NB4 (cell line): ENCODE data around the gene PCBD1.

ENCODE experiments used
- POLR2A ChIP-seq: IDR thresholded peaks from 2 replicates; pipeline ENCODE4 v1.6.1; 2011; ENCODE audit warnings: mild to moderate bottlenecking; ENCODE audit not compliant: insufficient read length; ENCODE audit errors: extremely low read depth
- TF ChIP-seq, protein P1 (sequence below): IDR thresholded peaks from one replicate; pipeline ENCODE4 v1.5.1; 2012; ENCODE audit warnings: low read depth, low read length
- TF ChIP-seq, protein P2 (sequence below): IDR thresholded peaks from 2 replicates; pipeline ENCODE4 v1.6.1; 2011; ENCODE audit warnings: low read depth, low read length

DNA sequence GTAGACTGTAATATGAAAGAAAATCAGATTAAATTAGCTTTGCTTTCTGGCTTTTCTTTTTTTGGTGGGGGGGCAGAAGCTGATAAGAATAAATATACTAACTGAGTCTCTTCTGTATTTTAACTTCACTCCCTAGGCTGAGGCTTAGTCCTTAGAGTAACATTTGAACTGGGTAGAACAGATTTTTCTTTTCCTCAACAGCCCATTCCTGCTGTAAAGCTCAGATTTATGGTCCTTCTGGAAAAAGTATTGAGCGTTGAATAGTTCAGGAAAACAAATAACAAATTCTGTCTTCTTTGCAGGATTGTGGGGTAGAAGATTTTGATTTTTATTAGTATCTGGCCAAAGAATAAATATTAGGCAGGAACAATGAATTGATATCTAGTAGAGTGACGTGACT lies 54.8 kb downstream of the PCBD1 start:
- TF ChIP-seq, protein P1, sequence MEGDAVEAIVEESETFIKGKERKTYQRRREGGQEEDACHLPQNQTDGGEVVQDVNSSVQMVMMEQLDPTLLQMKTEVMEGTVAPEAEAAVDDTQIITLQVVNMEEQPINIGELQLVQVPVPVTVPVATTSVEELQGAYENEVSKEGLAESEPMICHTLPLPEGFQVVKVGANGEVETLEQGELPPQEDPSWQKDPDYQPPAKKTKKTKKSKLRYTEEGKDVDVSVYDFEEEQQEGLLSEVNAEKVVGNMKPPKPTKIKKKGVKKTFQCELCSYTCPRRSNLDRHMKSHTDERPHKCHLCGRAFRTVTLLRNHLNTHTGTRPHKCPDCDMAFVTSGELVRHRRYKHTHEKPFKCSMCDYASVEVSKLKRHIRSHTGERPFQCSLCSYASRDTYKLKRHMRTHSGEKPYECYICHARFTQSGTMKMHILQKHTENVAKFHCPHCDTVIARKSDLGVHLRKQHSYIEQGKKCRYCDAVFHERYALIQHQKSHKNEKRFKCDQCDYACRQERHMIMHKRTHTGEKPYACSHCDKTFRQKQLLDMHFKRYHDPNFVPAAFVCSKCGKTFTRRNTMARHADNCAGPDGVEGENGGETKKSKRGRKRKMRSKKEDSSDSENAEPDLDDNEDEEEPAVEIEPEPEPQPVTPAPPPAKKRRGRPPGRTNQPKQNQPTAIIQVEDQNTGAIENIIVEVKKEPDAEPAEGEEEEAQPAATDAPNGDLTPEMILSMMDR: no peak
- TF ChIP-seq, protein P2, sequence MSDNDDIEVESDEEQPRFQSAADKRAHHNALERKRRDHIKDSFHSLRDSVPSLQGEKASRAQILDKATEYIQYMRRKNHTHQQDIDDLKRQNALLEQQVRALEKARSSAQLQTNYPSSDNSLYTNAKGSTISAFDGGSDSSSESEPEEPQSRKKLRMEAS: no peak
- no peak for TF ChIP-seq POLR2A
